Neural cell (in vitro differentiated cells): Measurements from ENCODE around the gene RFX8. TPM values are rescaled to one million over a fixed set of nuclear protein-coding genes. Genes with fewer than 3 reads are reported as not detected.

ENCODE experiments used
- H2AFZ ChIP-seq: fragments of 200-600, 300-800 bp; sonication (generic), shearing (Covaris generic); 2 replicates; pipeline ENCODE4 v1.6.0; 2014; ENCODE audit warnings: low read depth, mild to moderate bottlenecking, antibody characterized with exemption, low read length, moderate library complexity
- H3F3A ChIP-seq: fragments of 200-600 bp; shearing (Covaris generic); 2 replicates; pipeline ENCODE4 v1.6.1; 2016; ENCODE audit warnings: mild to moderate bottlenecking, moderate library complexity, mixed read lengths, antibody characterized with exemption, low read length; ENCODE audit not compliant: insufficient read depth, poor library complexity, severe bottlenecking
- H3K27ac ChIP-seq: fragments of 200-600, 300-800 bp; sonication (generic), shearing (Covaris generic); 2 replicates; pipeline ENCODE4 v1.5.1; 2014; ENCODE audit warnings: mild to moderate bottlenecking, low read length, moderate library complexity
- H3K27me3 ChIP-seq: fragments of 300-800, 200-600 bp; sonication (generic), shearing (Covaris generic); 2 replicates; pipeline ENCODE4 v1.6.0; 2014; ENCODE audit warnings: mild to moderate bottlenecking, low read depth, low read length, moderate library complexity; ENCODE audit not compliant: insufficient read depth
- H3K36me3 ChIP-seq: fragments of 300-800, 200-600 bp; sonication (generic), shearing (Covaris generic); 2 replicates; pipeline ENCODE4 v1.5.1; 2014; ENCODE audit warnings: mild to moderate bottlenecking, antibody characterized with exemption, low read length, moderate library complexity; ENCODE audit not compliant: insufficient read depth
- H3K4me2 ChIP-seq: fragments of 300-800, 200-600 bp; sonication (generic), shearing (Covaris generic); 2 replicates; pipeline ENCODE4 v1.6.0; 2014; ENCODE audit warnings: mild to moderate bottlenecking, low read length
- H3K4me3 ChIP-seq: fragments of 300-800, 200-600 bp; sonication (generic), shearing (Covaris generic); 2 replicates; pipeline ENCODE4 v1.5.1; 2014; ENCODE audit warnings: mild to moderate bottlenecking, low read length, moderate library complexity
- H3K79me2 ChIP-seq: fragments of 200-600 bp; shearing (Covaris generic); replicated peaks from 2 replicates; pipeline ENCODE4 v1.6.0; 2014; ENCODE audit warnings: mild to moderate bottlenecking, low read length, moderate library complexity; ENCODE audit not compliant: insufficient read depth
- H3K9ac ChIP-seq: fragments of 300-800, 200-600 bp; sonication (generic), shearing (Covaris generic); 2 replicates; pipeline ENCODE4 v1.6.1; 2016; ENCODE audit warnings: mild to moderate bottlenecking, low read length, mixed read lengths
- H3K9me2 ChIP-seq: fragments of 200-600 bp; shearing (Covaris generic); 2 replicates; pipeline ENCODE4 v1.6.1; 2016; ENCODE audit warnings: mild to moderate bottlenecking, low read length, mixed read lengths; ENCODE audit not compliant: insufficient read depth
- H3K9me3 ChIP-seq: fragments of 200-600, 300-800 bp; sonication (generic), shearing (Covaris generic); 2 replicates; pipeline ENCODE4 v1.6.1; 2016; ENCODE audit warnings: mild to moderate bottlenecking, mixed run types, low read length, moderate library complexity, mixed read lengths
- H4K20me1 ChIP-seq: fragments of 200-600 bp; shearing (Covaris generic); 2 replicates; pipeline ENCODE4 v1.6.1; 2016; ENCODE audit warnings: mild to moderate bottlenecking, mixed run types; ENCODE audit not compliant: insufficient read depth
- EP300 ChIP-seq: fragments of 450-650 bp; conservative IDR thresholded peaks from 2 replicates; pipeline ENCODE4 v1.6.1; 2014; ENCODE audit warnings: antibody characterized with exemption, mild to moderate bottlenecking, moderate library complexity; ENCODE audit not compliant: poor library complexity, severe bottlenecking
- EZH2 ChIP-seq: fragments of 200-600, 300-800 bp; shearing (Covaris generic), sonication (generic); IDR thresholded peaks from 2 replicates; pipeline ENCODE4 v1.6.1; 2014; ENCODE audit warnings: antibody characterized with exemption, low read length, borderline replicate concordance, mild to moderate bottlenecking; ENCODE audit not compliant: insufficient read depth, poor library complexity, severe bottlenecking
- MXI1 ChIP-seq: fragments of 450-650 bp; conservative IDR thresholded peaks from 2 replicates; pipeline ENCODE4 v1.6.1; 2014; ENCODE audit warnings: antibody characterized with exemption, mild to moderate bottlenecking; ENCODE audit not compliant: poor library complexity, severe bottlenecking
- POLR2AphosphoS5 ChIP-seq: IDR thresholded peaks from 2 replicates; pipeline ENCODE4 v1.6.1; 2012
- RAD21 ChIP-seq: fragments of 450-650 bp; conservative IDR thresholded peaks from 2 replicates; pipeline ENCODE4 v1.6.1; 2014; ENCODE audit warnings: antibody characterized with exemption, mild to moderate bottlenecking, moderate library complexity
- SMC3 ChIP-seq: fragments of 450-650 bp; conservative IDR thresholded peaks from 2 replicates; pipeline ENCODE4 v1.6.1; 2014; ENCODE audit warnings: antibody characterized with exemption, mild to moderate bottlenecking, moderate library complexity; ENCODE audit not compliant: poor library complexity
- TAF1 ChIP-seq: IDR thresholded peaks from 2 replicates; pipeline ENCODE4 v1.6.1; 2012; ENCODE audit warnings: low read depth
- polyA plus RNA-seq: library from polyadenylated mRNA; depleted of rRNA; stranded (reverse); fragments of >200 nt; gene quantifications from 2 replicates; pipeline ENCODE4 v1.2.3, GENCODE V29; 2014
- TF ChIP-seq, protein P1 (sequence below): IDR thresholded peaks from 2 replicates; pipeline ENCODE4 v1.6.1; 2012; ENCODE audit warnings: borderline replicate concordance
- TF ChIP-seq, protein P2 (sequence below): fragments of 450-650 bp; IDR thresholded peaks from 2 replicates; pipeline ENCODE4 v1.5.1; 2014; ENCODE audit warnings: antibody characterized with exemption, mild to moderate bottlenecking, moderate library complexity; ENCODE audit not compliant: poor library complexity, severe bottlenecking

Gene RFX8
- polyA plus RNA-seq, 1 donor from 2014 or later, result not detected

DNA sequence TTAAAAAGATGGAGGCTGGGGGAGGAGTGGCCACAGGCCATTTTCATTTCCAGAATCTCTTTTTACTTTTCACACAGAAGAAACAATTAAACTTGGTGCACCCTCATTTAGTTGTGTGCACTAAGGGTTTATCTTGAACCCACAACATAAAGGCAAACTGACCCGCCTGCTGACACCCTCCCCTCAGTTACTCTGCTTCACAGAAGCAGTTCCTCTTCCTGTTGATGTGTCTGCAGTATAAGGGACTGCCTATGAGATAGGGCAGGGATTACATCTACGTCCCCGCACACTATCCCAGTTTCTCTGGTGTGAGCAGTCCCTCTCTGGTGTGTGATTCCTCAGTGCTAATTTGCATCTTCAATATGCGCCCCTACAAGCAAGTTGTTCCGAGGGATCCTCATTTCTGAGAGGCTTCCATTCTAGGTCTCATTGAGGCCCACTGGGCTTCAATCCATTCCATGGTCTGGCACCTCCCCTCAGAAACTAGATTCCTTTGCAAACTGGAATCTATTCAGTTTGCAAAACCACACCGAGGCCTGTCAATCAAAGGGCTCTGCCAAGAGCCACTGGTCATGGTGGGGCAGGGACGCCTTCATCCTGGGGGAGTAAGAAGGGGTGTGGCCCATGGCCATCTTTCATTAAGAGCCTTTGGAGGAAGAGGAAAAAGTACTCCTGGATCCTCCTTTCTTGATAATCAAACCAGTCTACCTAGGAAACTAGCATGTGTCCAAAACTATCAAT, 99.9 kb downstream of the RFX8 start:
- Histone ChIP-seq H3K4me3 (no peak overlapping the region), H4K20me1 (no peaks in the 10 kb centered on the region), H3K4me2 (no peak overlapping the region), H3K9me3 (no peaks in the 10 kb centered on the region), H3K9me2 (no peaks in the 10 kb centered on the region), H3K36me3 (no peaks in the 10 kb centered on the region), H3K27me3 (no peaks in the 10 kb centered on the region), H3F3A (no peaks in the 10 kb centered on the region), H3K27ac (no peak overlapping the region), H2AFZ (no peak overlapping the region), H3K9ac (no peak overlapping the region), H3K79me2 (no peaks in the 10 kb centered on the region)
- TF ChIP-seq EZH2 (no peak), POLR2AphosphoS5 (no peak), SMC3 (no peak), RAD21 (no peak), EP300 (no peak), TAF1 (no peak), MXI1 (no peak)
- TF ChIP-seq, protein P1, sequence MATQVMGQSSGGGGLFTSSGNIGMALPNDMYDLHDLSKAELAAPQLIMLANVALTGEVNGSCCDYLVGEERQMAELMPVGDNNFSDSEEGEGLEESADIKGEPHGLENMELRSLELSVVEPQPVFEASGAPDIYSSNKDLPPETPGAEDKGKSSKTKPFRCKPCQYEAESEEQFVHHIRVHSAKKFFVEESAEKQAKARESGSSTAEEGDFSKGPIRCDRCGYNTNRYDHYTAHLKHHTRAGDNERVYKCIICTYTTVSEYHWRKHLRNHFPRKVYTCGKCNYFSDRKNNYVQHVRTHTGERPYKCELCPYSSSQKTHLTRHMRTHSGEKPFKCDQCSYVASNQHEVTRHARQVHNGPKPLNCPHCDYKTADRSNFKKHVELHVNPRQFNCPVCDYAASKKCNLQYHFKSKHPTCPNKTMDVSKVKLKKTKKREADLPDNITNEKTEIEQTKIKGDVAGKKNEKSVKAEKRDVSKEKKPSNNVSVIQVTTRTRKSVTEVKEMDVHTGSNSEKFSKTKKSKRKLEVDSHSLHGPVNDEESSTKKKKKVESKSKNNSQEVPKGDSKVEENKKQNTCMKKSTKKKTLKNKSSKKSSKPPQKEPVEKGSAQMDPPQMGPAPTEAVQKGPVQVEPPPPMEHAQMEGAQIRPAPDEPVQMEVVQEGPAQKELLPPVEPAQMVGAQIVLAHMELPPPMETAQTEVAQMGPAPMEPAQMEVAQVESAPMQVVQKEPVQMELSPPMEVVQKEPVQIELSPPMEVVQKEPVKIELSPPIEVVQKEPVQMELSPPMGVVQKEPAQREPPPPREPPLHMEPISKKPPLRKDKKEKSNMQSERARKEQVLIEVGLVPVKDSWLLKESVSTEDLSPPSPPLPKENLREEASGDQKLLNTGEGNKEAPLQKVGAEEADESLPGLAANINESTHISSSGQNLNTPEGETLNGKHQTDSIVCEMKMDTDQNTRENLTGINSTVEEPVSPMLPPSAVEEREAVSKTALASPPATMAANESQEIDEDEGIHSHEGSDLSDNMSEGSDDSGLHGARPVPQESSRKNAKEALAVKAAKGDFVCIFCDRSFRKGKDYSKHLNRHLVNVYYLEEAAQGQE, result no peak
- TF ChIP-seq, protein P2, sequence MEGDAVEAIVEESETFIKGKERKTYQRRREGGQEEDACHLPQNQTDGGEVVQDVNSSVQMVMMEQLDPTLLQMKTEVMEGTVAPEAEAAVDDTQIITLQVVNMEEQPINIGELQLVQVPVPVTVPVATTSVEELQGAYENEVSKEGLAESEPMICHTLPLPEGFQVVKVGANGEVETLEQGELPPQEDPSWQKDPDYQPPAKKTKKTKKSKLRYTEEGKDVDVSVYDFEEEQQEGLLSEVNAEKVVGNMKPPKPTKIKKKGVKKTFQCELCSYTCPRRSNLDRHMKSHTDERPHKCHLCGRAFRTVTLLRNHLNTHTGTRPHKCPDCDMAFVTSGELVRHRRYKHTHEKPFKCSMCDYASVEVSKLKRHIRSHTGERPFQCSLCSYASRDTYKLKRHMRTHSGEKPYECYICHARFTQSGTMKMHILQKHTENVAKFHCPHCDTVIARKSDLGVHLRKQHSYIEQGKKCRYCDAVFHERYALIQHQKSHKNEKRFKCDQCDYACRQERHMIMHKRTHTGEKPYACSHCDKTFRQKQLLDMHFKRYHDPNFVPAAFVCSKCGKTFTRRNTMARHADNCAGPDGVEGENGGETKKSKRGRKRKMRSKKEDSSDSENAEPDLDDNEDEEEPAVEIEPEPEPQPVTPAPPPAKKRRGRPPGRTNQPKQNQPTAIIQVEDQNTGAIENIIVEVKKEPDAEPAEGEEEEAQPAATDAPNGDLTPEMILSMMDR, result no peak

DNA sequence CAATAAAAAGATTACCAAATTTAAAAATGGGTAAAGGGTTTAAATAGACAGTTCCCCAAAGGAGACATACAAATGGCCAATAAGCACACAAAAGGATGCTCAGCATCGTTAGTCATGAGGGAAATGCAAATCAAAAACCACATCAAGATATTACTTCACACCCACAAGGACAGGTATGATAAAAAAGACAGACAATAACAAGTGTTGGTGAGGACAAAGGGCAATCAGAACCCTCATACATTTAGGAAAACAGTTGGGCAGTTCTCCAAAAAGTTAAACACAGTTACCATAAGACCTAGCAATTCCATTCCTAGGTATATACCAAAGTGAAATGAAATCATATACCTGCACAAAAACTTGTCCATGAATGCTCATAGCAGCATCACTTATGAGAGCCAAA, 102.1 kb downstream of the RFX8 start:
- TF ChIP-seq EP300 (no peak), TAF1 (no peak), POLR2AphosphoS5 (no peak), EZH2 (no peak), SMC3 (no peak), RAD21 (no peak), MXI1 (no peak)
- TF ChIP-seq, protein P1, result no peak
- TF ChIP-seq, protein P2, result no peak
- no peak overlapping the region for H3K4me3 ChIP-seq
- no peak overlapping the region for H3K27ac ChIP-seq
- no peaks in the 10 kb centered on the region for H3K79me2 ChIP-seq
- H3K4me2 ChIP-seq, result no peak overlapping the region
- no peaks in the 10 kb centered on the region for H3K9me3 ChIP-seq
- H3K9me2 ChIP-seq, result no peaks in the 10 kb centered on the region
- no peaks in the 10 kb centered on the region for H3K27me3 ChIP-seq
- H2AFZ ChIP-seq, result no peak overlapping the region
- no peaks in the 10 kb centered on the region for H3F3A ChIP-seq
- no peak overlapping the region for H3K9ac ChIP-seq
- H3K36me3 ChIP-seq, result no peaks in the 10 kb centered on the region
- no peaks in the 10 kb centered on the region for H4K20me1 ChIP-seq
